Duodenal mucosa (tissue), 2 donors: ENCODE measurements around the gene JUNB.
A peak's percentile ranks its signal among the peaks of the same experiment; 100 is the strongest.

Experiments
- H3K27ac ChIP-seq: one replicate; pipeline ENCODE4 v1.7.0; 2013; ENCODE audit warnings: low read depth, low read length
- H3K27me3 ChIP-seq, 2 donors: one replicate each; pipeline ENCODE4 v1.7.0; 2013; ENCODE audit warnings: low read length in 2 of 2, control low read depth in 1 of 2; ENCODE audit not compliant: insufficient read depth in 2 of 2, control insufficient read depth in 1 of 2
- H3K36me3 ChIP-seq, 2 donors: one replicate each; pipeline ENCODE4 v1.7.0; 2013; ENCODE audit warnings: low read length in 2 of 2, control low read depth in 1 of 2; ENCODE audit not compliant: insufficient read depth in 2 of 2, control insufficient read depth in 1 of 2
- H3K4me1 ChIP-seq, 2 donors: one replicate each; pipeline ENCODE4 v1.7.0; 2013; ENCODE audit warnings: low read length in 2 of 2, control low read depth in 1 of 2; ENCODE audit not compliant: insufficient read depth in 2 of 2, control insufficient read depth in 1 of 2
- H3K4me3 ChIP-seq, 2 donors: one replicate each; pipeline ENCODE4 v1.7.0; 2013; ENCODE audit warnings: low read length in 2 of 2, low read depth in 1 of 2
- H3K9ac ChIP-seq, 2 donors: one replicate each; pipeline ENCODE4 v1.7.0; 2013; ENCODE audit warnings: low read length in 2 of 2, low read depth in 1 of 2
- H3K9me3 ChIP-seq, 2 donors: one replicate each; pipeline ENCODE4 v1.7.0; 2013; ENCODE audit warnings: low read length in 2 of 2, control low read depth in 1 of 2; ENCODE audit not compliant: control insufficient read depth in 1 of 2

Gene JUNB

DNA sequence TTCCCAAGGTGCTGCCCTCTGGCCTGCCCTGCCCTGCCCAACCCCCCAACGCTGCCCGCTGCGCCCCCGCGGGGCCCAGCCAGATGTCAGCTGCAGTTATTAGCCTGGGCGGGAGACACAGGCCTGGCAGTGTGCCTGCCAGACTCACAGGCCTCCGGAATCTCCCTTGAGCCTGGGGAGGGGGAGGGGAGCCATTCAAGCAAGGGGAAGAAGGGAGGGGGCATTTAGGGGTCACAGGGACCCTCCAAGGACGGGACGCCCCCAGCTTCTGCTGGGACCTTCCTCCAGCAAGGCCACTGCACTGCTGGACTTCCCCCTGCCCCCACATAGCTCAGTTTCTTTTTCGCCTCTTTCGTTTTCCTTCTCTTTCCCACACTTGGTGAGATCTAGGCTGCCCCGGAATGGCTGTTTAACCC, 2.6 kb upstream of the JUNB start:
- Histone ChIP-seq H3K27me3 (no peaks in the 10 kb centered on the region), H3K4me3 (peak overlapping the region; percentile 70 to 75), H3K4me1 (peaks cover 61 to 62% of the 10 kb centered on the region in 2 donors), H3K36me3 (no peaks in the 10 kb centered on the region), H3K27ac (peak overlapping the region; percentile 100), H3K9me3 (no peaks in the 10 kb centered on the region), H3K9ac (peak overlapping the region; percentile 86 to 99)

DNA sequence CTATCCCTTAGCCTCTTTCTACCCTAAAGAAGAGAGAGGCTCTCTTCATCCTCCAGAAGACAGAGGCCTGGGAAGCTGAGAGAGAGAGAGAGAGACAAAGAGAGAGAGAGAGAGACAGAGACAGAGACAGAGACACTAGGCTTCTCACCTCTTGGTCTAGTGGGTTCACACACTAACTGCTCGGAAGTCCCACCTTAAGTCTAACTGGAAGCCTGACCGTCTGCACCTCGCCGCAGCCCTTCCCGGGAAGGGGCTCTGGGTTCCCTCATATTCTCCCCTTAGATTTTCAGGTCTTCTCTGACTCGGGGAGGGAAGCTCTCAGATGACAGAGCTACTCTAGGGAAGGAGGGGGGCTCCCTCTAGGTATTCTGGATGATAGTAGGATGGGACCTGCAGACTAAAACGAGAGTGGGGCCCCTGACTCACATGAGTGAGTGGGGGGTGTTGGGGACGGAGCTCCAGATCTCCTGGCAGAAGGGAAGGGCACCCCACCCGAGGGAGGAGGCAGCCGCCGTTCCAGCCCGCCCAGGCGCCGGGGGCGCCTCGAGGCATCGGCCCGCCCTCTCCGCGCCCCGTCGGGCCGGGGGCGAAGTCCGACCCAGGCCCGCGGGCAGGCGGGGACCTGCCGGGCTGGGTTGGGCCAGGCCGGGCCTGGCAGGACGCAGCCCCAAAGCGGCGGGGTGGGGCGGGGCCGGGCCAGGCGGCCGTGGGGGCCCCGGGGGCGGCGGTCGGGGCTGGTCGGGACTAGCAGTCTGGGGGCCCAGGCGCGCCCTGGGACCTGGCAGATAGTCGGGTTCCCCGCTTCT, 2.0 kb upstream of the JUNB start:
- Histone ChIP-seq H3K36me3 (no peaks in the 10 kb centered on the region), H3K27me3 (no peaks in the 10 kb centered on the region), H3K4me3 (peak overlapping the region; percentile 75 to 91), H3K4me1 (peaks cover 59 to 61% of the 10 kb centered on the region in 2 donors), H3K9ac (peak overlapping the region; percentile 86 to 99), H3K27ac (peak overlapping the region; percentile 100), H3K9me3 (no peaks in the 10 kb centered on the region)

DNA sequence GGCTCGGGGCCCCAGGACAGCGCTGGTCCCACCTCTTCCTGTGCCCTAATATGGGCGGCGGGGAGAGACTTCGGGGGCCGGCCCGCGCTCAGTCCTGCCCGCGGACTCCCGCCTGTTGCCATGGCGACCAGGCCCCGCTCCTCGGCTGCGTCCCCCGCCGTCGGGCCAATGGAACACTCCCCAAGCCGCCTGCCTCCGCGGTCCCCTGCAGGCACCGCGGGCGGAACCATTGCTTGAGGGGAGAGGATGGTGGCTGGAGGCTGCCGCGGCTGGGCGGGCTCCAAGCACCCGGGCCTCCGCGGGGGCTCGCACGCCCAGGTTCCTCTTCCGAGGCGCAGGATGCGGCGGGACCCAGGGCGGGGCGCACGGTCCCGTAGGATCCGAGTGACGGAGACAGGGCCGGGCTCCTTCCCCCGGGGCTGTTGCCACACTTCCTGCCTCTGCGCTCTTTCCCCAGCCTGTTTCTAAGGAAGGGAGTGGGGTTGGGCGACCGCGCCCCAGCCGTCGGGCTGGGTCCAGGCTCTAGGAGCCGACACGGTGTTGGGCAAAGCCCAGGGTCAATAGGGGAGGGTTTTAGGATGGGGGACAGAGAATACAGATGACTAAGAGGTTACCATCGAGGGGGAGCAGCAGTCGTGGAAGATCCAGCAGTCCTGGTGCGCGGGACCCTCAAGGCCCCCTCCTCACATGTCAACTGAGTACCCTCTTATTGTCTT, 1.2 kb upstream of the JUNB start:
- Histone ChIP-seq H3K36me3 (no peaks in the 10 kb centered on the region), H3K9me3 (no peaks in the 10 kb centered on the region), H3K27me3 (no peaks in the 10 kb centered on the region), H3K9ac (peak overlapping the region; percentile 99 to 100), H3K27ac (peak overlapping the region; percentile 100), H3K4me1 (peaks cover 54 to 59% of the 10 kb centered on the region in 2 donors), H3K4me3 (peak overlapping the region; percentile 72 to 91)

DNA sequence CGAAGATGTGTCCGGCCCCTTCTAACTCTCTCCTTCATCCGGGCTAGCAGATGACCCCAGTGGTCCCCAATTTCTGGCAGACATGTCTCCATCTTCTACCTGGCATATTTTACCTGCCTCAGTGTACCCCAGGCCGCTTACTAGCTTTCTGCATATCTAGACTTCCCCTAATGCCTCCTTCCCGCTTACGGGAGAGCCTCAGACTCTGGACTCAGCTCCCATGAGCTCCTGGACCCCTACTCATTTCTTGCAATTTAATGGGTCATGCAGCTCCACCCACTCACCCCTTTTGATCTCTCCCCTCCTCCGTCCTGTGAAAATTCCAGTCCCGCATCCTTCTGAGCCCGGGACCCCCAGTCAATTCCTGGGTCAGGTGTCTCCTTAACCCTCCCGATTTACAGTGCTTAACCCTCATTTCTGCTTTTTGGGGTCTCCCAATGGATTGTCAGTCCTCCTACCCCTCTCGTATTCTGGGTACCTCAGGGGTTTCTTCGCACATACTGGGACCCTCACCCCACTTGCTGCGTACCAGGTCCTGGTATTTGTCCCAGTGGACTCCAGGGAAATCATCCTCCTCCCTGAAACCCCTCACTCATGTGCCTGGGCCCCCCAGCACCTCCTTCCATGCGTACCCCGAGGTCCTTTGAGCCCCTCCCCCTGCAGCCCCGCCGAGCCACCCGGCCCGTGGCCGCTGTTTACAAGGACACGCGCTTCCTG, 500 bp upstream of the JUNB start:
- Histone ChIP-seq H3K9ac (peak overlapping the region; percentile 99 to 100), H3K9me3 (no peaks in the 10 kb centered on the region), H3K4me1 (peaks cover 49 to 53% of the 10 kb centered on the region in 2 donors), H3K27ac (peak overlapping the region; percentile 100), H3K4me3 (peak overlapping the region; percentile 72 to 91), H3K27me3 (no peaks in the 10 kb centered on the region), H3K36me3 (no peaks in the 10 kb centered on the region)

DNA sequence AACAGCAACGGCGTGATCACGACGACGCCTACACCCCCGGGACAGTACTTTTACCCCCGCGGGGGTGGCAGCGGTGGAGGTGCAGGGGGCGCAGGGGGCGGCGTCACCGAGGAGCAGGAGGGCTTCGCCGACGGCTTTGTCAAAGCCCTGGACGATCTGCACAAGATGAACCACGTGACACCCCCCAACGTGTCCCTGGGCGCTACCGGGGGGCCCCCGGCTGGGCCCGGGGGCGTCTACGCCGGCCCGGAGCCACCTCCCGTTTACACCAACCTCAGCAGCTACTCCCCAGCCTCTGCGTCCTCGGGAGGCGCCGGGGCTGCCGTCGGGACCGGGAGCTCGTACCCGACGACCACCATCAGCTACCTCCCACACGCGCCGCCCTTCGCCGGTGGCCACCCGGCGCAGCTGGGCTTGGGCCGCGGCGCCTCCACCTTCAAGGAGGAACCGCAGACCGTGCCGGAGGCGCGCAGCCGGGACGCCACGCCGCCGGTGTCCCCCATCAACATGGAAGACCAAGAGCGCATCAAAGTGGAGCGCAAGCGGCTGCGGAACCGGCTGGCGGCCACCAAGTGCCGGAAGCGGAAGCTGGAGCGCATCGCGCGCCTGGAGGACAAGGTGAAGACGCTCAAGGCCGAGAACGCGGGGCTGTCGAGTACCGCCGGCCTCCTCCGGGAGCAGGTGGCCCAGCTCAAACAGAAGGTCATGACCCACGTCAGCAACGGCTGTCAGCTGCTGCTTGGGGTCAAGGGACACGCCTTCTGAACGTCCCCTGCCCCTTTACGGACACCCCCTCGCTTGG, 966 bp downstream of the JUNB start:
- peaks cover 44 to 46% of the 10 kb centered on the region in 2 donors for H3K4me1 ChIP-seq

DNA sequence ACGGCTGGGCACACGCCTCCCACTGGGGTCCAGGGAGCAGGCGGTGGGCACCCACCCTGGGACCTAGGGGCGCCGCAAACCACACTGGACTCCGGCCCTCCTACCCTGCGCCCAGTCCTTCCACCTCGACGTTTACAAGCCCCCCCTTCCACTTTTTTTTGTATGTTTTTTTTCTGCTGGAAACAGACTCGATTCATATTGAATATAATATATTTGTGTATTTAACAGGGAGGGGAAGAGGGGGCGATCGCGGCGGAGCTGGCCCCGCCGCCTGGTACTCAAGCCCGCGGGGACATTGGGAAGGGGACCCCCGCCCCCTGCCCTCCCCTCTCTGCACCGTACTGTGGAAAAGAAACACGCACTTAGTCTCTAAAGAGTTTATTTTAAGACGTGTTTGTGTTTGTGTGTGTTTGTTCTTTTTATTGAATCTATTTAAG, 1.6 kb downstream of the JUNB start:
- Histone ChIP-seq H3K9me3 (no peaks in the 10 kb centered on the region), H3K4me1 (peaks cover 39 to 40% of the 10 kb centered on the region in 2 donors), H3K27me3 (no peaks in the 10 kb centered on the region), H3K9ac (peak overlapping the region; percentile 99 to 100), H3K36me3 (no peaks in the 10 kb centered on the region), H3K4me3 (peak overlapping the region; percentile 91 to 95), H3K27ac (peak overlapping the region; percentile 100)

More for the DNA sequence above, 966 bp downstream of the JUNB start:
- Histone ChIP-seq H3K9ac (peak overlapping the region; percentile 99 to 100), H3K36me3 (no peaks in the 10 kb centered on the region), H3K4me3 (peak overlapping the region; percentile 91 to 95), H3K9me3 (no peaks in the 10 kb centered on the region), H3K27me3 (no peaks in the 10 kb centered on the region), H3K27ac (peak overlapping the region; percentile 100)

DNA sequence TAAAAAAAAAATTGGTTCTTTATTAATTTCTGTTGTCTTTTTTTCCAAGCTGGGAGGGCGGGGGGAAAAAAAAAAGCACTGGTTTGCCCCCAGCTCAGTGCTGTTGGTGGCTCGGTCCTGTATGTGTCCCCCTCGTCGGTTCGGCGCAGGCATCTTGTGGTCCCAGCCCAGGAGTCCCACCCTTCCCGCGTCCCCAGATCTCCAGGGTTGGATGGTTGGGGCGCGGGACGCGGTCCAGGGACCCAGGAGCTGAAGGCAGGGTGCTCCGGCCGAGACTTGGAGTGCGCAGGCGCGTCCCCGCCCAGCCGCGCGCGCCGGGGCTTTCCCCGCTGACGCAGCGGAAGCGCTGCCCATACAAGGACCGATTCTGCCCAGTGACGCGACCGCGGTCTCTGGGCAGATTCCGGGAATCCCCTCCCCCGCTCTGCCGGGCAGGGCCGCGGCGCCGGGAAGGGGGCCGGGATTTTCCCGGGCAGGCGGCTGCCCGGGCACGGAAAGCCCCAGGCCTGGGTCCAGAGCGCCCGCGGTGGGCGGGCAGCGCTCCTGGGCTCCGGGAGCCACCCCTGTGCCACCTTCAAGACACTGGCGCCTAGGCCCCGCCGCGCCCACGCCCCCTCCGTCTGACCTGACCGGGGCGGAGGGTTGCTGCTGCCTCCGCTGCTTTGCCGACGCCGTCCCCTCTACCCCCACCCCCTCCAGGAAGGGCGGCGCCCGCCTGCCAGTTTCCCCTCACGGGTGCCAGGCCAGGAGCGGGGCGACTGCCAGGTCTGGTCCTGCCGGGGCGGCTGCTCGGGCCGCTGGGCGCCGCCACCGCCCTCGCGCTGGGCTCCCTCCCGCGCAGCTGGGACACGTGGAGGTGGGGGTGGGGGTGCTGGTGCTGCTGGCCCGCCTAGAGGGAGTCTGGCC, 2.3 kb downstream of the JUNB start:
- Histone ChIP-seq H3K27me3 (no peaks in the 10 kb centered on the region), H3K27ac (peak overlapping the region; percentile 100), H3K9ac (peak overlapping the region; percentile 99 to 100), H3K36me3 (no peaks in the 10 kb centered on the region), H3K4me3 (peak overlapping the region; percentile 91 to 95), H3K9me3 (no peaks in the 10 kb centered on the region), H3K4me1 (peaks cover 32 to 34% of the 10 kb centered on the region in 2 donors)

DNA sequence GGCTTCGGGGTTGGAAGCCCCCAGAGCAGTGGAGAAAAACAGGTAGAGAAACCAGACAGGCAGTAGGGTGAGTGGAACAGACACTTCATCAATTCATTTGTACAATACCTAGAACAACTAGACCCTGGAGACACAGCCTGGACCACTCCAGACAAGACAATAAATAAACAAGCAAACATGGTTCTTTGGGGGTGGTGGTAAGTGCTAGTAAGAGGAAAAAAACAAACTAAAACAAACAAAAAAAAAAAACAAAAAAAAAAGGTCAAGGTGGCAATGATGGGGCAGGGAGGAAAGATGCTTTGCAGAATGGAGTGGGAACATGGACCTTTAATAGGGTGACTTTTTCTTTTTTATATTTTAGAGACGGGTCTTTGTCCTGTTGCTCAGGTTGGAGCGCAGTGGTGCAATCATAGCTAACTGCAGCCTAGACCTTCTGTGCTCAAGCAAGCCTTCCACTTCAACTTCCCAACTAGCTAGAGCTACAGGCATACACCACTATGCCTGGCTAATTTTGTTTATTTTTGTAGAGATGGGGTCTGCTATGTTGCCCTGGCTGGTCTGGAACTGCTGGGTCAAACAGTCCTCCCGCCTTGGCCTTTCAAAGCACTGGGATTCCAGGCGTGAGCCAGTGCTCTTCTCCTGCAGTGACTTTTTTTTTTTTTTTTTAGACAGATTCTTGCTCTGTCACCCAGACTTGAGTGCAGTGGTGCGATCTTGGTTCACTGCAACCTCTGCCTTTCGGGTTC, 3.1 kb downstream of the JUNB start:
- peak overlapping the region; percentile 61 to 95 for H3K4me3 ChIP-seq
- peaks cover 24 to 26% of the 10 kb centered on the region in 2 donors for H3K4me1 ChIP-seq
- peak overlapping the region; percentile 99 to 100 for H3K9ac ChIP-seq
- H3K9me3 ChIP-seq = no peaks in the 10 kb centered on the region
- H3K27ac ChIP-seq = peak overlapping the region; percentile 100
- no peaks in the 10 kb centered on the region for H3K27me3 ChIP-seq
- H3K36me3 ChIP-seq = peaks cover under 1 to 3% of the 10 kb centered on the region in 2 donors
